Smooth muscle cell (in vitro differentiated cells): ENCODE results near the gene PPP2R3B. TPM values are rescaled to one million over a fixed set of nuclear protein-coding genes. Genes with fewer than 3 reads are reported as not detected.

ENCODE experiments used
- DNase-seq: peaks from one replicate; lab custom pipeline; 2025; ENCODE audit not compliant: unreplicated experiment; lab: John Stamatoyannopoulos, UW
- H2AFZ ChIP-seq: fragments of 200-600 bp; sonication (generic); 2 replicates; pipeline ENCODE4 v1.6.0; 2016; ENCODE audit warnings: antibody characterized with exemption, low read depth, mild to moderate bottlenecking
- H3F3A ChIP-seq: fragments of 200-600 bp; sonication (generic); 2 replicates; pipeline ENCODE4 v1.6.0; 2017; ENCODE audit warnings: antibody characterized with exemption, low read depth
- H3K27ac ChIP-seq: fragments of 200-600 bp; sonication (generic); 2 replicates; pipeline ENCODE4 v1.5.1; 2016; ENCODE audit warnings: low read depth, mild to moderate bottlenecking
- H3K27me3 ChIP-seq: fragments of 200-600 bp; sonication (generic); 2 replicates; pipeline ENCODE4 v1.6.1; 2016; ENCODE audit warnings: low read depth, mild to moderate bottlenecking
- H3K36me3 ChIP-seq: fragments of 200-600 bp; sonication (generic); 2 replicates; pipeline ENCODE4 v1.5.1; 2016; ENCODE audit warnings: low read depth
- H3K4me1 ChIP-seq: fragments of 200-600 bp; sonication (generic); 2 replicates; pipeline ENCODE4 v1.5.1; 2016; ENCODE audit warnings: low read depth
- H3K4me2 ChIP-seq: fragments of 200-600 bp; sonication (generic); 2 replicates; pipeline ENCODE4 v1.6.0; 2016; ENCODE audit warnings: mild to moderate bottlenecking
- H3K4me3 ChIP-seq: fragments of 200-600 bp; sonication (generic); 2 replicates; pipeline ENCODE4 v1.5.1; 2016; ENCODE audit warnings: mild to moderate bottlenecking
- H3K79me2 ChIP-seq: fragments of 200-600 bp; sonication (generic); 2 replicates; pipeline ENCODE4 v1.6.0; 2016; ENCODE audit warnings: low read depth, mild to moderate bottlenecking
- H3K9ac ChIP-seq: fragments of 200-600 bp; sonication (generic); 2 replicates; pipeline ENCODE4 v1.6.0; 2016; ENCODE audit warnings: low read depth
- H3K9me3 ChIP-seq: fragments of 200-600 bp; sonication (generic); replicated peaks from 2 replicates; pipeline ENCODE4 v1.5.1; 2016; ENCODE audit warnings: low read depth
- H4K20me1 ChIP-seq: fragments of 200-600 bp; sonication (generic); 2 replicates; pipeline ENCODE4 v1.6.0; 2016; ENCODE audit warnings: low read depth
- CTCF ChIP-seq: fragments of 200-600 bp; sonication (generic); IDR thresholded peaks from 2 replicates; pipeline ENCODE4 v1.5.1; 2017; ENCODE audit warnings: borderline replicate concordance, mild to moderate bottlenecking, antibody characterized with exemption; ENCODE audit not compliant: insufficient read depth, poor library complexity, severe bottlenecking
- WGBS: methylation state at CpG from one replicate; pipeline ENCODE4 v1.1.7; 2016; ENCODE audit warnings: low lambda C conversion rate; 5-methylcytosine and 5-hydroxymethylcytosine counted together
- polyA plus RNA-seq: library from polyadenylated mRNA; unstranded; fragments of >200 nt; fragmentation: Nextera tagmentation; extraction: Ambion mirVana; gene quantifications from 2 replicates; pipeline ENCODE4 v1.2.1, GENCODE V29; 2016
- total RNA-seq: library from RNA; depleted of rRNA; stranded (reverse); fragments of >200 nt; gene quantifications from 2 replicates; pipeline ENCODE4 v1.2.3, GENCODE V29; 2014

The PPP2R3B gene
- total and polyA plus RNA-seq, 2 experiments from 2014 or later: 15.2 to 25.1 TPM

DNA sequence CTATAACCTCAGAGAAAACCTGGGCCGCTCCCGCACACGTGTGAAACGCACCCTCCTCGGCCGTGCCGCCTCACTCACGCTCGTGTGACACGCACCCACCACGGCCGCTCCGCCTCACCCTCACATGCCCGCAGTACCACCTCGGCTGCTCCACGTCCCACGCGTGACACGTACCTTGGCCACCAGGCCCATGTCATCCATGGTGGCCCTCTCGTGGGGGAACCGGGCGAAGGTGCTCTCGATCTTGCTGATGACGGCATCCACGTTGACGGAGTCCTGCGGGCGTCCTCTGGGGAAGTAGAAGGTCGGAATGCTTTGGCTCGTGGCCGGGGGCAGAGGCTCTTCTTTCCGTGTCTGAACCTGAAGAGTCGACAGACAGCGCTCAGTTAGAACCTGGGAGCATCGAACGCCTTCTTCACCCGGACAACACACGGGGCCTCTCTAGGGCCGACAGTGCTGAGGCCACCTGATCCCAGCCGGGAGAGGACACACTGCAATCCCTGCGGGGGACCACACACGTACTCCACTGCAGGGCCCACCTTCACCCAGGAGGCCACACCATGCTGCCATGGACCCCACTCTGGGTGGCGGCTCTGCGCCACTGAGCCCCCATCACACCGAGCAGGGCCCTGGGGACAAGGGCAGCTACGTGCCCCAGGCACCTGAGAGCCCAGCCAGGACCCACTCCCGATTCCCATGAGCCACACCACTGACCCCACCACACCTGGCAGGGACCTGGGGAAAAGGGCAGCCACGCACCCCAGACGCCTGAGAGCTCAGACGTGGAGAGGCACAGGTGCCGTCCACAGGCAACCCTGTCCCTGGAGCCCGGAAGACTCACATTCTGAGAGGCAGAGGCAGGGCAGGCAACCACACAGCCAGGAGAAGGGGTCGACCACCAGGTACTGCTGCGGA lies 25.2 kb downstream of the PPP2R3B start:
- H3K27ac ChIP-seq: no peak overlapping the region
- no peak overlapping the region for H3K4me2 ChIP-seq
- H3K9ac ChIP-seq: no peak overlapping the region
- H3K36me3 ChIP-seq: peaks cover 16% of the 10 kb centered on the region
- H2AFZ ChIP-seq: no peak overlapping the region
- no peak for DNase-seq
- peaks cover 11% of the 10 kb centered on the region for H3K9me3 ChIP-seq
- H3K27me3 ChIP-seq: no peaks in the 10 kb centered on the region
- no peak overlapping the region for H3K4me3 ChIP-seq
- no peak for TF ChIP-seq CTCF
- WGBS: 97% methylated on average over 54 of the region's 54 CpGs
- H4K20me1 ChIP-seq: no peaks in the 10 kb centered on the region
- H3K79me2 ChIP-seq: peaks cover 6% of the 10 kb centered on the region
- H3K4me1 ChIP-seq: no peaks in the 10 kb centered on the region
- H3F3A ChIP-seq: no peaks in the 10 kb centered on the region

DNA sequence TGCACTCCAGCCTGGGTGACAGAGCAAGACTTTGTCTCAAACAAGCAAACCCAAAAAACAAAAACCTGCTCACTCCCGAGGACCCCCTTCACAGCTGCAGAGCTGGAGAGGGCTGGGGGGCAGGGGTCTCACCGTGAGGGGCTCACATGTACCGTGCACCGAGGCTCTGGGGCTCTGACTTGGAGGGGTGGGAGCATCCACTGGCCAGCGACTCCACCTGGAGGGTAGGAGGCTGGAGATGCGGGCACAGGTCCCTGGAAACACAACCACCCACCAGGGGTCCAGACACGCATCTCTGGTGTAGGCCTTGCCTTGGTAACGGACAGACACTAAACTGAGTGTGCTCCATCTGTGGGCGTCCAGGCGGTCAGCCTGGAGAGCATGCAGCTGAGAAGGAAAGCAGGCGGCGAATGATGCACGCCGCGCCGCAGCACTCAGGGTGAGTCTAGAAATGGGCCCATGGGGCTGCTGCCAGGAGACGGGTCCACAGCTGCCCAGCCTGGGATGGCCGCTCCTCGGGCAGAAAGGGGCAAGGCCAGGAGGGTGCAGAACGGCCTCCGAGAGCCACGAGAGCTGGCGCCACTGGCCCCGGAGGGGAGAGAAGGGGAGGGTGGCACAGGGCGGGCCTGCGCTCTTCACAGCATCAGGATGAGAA lies 26.1 kb downstream of the PPP2R3B start:
- peaks cover 6% of the 10 kb centered on the region for H3K79me2 ChIP-seq

DNA sequence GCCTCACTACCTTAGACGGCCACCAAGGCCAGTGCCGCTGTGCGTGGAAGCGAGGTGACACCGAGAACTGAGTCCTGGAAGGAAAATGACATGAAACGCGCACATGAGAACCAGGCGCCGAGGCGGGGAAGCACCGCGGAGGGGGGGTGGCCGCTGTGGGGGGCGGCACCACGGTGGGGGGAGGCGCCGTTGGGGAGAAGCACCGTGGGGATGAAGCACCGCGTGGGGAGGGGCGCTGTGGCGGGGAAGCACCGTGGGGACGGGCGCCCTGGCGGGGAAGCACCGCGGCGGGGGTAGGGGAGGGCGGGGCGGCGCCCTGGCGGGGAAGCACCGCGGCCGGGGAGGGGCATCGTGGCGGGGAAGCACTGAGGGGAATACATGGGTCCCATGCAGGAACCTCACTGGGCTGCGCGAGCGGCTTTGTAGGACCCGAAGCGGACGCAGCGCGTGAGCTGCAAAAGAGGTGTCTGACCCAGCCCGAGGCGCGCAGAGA lies 28.0 kb downstream of the PPP2R3B start:
- Histone ChIP-seq H3K27ac (no peak overlapping the region), H3K4me3 (no peak overlapping the region), H3K4me1 (no peaks in the 10 kb centered on the region), H3K27me3 (no peaks in the 10 kb centered on the region), H3K9ac (no peak overlapping the region), H3K4me2 (no peak overlapping the region), H3K9me3 (peaks cover 11% of the 10 kb centered on the region), H3K36me3 (peaks cover 16% of the 10 kb centered on the region), H3F3A (no peaks in the 10 kb centered on the region), H2AFZ (no peak overlapping the region), H3K79me2 (peaks cover 6% of the 10 kb centered on the region), H4K20me1 (no peaks in the 10 kb centered on the region)
- no peak for TF ChIP-seq CTCF
- 98% methylated on average over 24 of the region's 49 CpGs for WGBS
- DNase-seq: no peak

More for the DNA sequence above, 26.1 kb downstream of the PPP2R3B start:
- H3K27me3 ChIP-seq: no peaks in the 10 kb centered on the region
- DNase-seq: no peak
- H3K27ac ChIP-seq: no peak overlapping the region
- no peak overlapping the region for H3K4me2 ChIP-seq
- H3K36me3 ChIP-seq: peaks cover 16% of the 10 kb centered on the region
- H3K9ac ChIP-seq: no peak overlapping the region
- H3F3A ChIP-seq: no peaks in the 10 kb centered on the region
- H3K9me3 ChIP-seq: peaks cover 11% of the 10 kb centered on the region
- no peaks in the 10 kb centered on the region for H4K20me1 ChIP-seq
- 92% methylated on average over 18 of the region's 26 CpGs for WGBS
- H2AFZ ChIP-seq: no peak overlapping the region
- H3K4me3 ChIP-seq: no peak overlapping the region
- H3K4me1 ChIP-seq: no peaks in the 10 kb centered on the region
- TF ChIP-seq CTCF: no peak
